SJSA1 (cell line): ENCODE data around the gene TRIP6. TPM values are rescaled to one million over a fixed set of nuclear protein-coding genes. Genes with fewer than 3 reads are reported as not detected.

Source experiments
- DNase-seq, 2 experiments: peaks; one replicate each; pipeline ENCODE4 v3.0.0-alpha.2; 2015 to 2020; ENCODE audit warnings: low spot score in 2 of 2, low read depth in 1 of 2
- H3K27ac ChIP-seq: fragments of 250-450 bp; sonication (Bioruptor Pico); 2 replicates; pipeline ENCODE4 v1.5.1; 2020; ENCODE audit warnings: mild to moderate bottlenecking, moderate library complexity
- H3K27me3 ChIP-seq: fragments of 250-450 bp; sonication (Bioruptor Pico); replicated peaks from 2 replicates; pipeline ENCODE4 v1.5.1; 2020; ENCODE audit warnings: mild to moderate bottlenecking, moderate library complexity
- H3K36me3 ChIP-seq: fragments of 250-450 bp; sonication (Bioruptor Pico); 2 replicates; pipeline ENCODE4 v1.5.1; 2020; ENCODE audit warnings: mild to moderate bottlenecking
- H3K4me1 ChIP-seq: fragments of 250-450 bp; sonication (Bioruptor Pico); replicated peaks from 2 replicates; pipeline ENCODE4 v1.6.1; 2021; ENCODE audit warnings: mild to moderate bottlenecking
- H3K4me3 ChIP-seq: fragments of 250-450 bp; sonication (Bioruptor Pico); 2 replicates; pipeline ENCODE4 v1.5.1; 2020; ENCODE audit warnings: mild to moderate bottlenecking
- H3K9me3 ChIP-seq: fragments of 250-450 bp; sonication (Bioruptor Pico); replicated peaks from 2 replicates; pipeline ENCODE4 v1.5.1; 2020; ENCODE audit warnings: mild to moderate bottlenecking
- total RNA-seq: library from RNA; depleted of rRNA; stranded (reverse); fragments of >200 nt; shearing (Covaris generic); gene quantifications from 2 replicates; pipeline ENCODE4 v1.2.3, GENCODE V29; 2014

The TRIP6 gene
- total RNA-seq, 1 experiment from 2014 or later, result 88.0 TPM

- Histone ChIP-seq H3K36me3 (peaks cover 86% of the 10 kb centered on the region), H3K27ac (no peak overlapping the region)
- DNase-seq, result no peak
Measured at GRCh38 chr7:100885440-100886141, 18.4 kb downstream of the TRIP6 start.

GRCh38 chr7:100886142-100886935 is 19.2 kb downstream of the TRIP6 start:
- H3K4me1 ChIP-seq, result peaks cover 29% of the 10 kb centered on the region
- peak in 1 of 2 experiments; percentile 42 for DNase-seq
- no peaks in the 10 kb centered on the region for H3K9me3 ChIP-seq
- H3K4me3 ChIP-seq, result no peak overlapping the region
- peaks cover 80% of the 10 kb centered on the region for H3K36me3 ChIP-seq
- H3K27me3 ChIP-seq, result no peaks in the 10 kb centered on the region
- no peak overlapping the region for H3K27ac ChIP-seq

More at GRCh38 chr7:100885440-100886141, 18.4 kb downstream of the TRIP6 start:
- Histone ChIP-seq H3K4me1 (peaks cover 22% of the 10 kb centered on the region), H3K27me3 (no peaks in the 10 kb centered on the region), H3K9me3 (no peaks in the 10 kb centered on the region), H3K4me3 (no peak overlapping the region)

GRCh38 chr7:100886936-100887515 is 19.8 kb downstream of the TRIP6 start:
- peaks cover 29% of the 10 kb centered on the region for H3K4me1 ChIP-seq
- no peak overlapping the region for H3K27ac ChIP-seq
- H3K36me3 ChIP-seq, result peaks cover 73% of the 10 kb centered on the region

GRCh38 chr7:100887516-100888290 is 20.5 kb downstream of the TRIP6 start:
- Histone ChIP-seq H3K9me3 (no peaks in the 10 kb centered on the region), H3K36me3 (peaks cover 68% of the 10 kb centered on the region), H3K27me3 (no peaks in the 10 kb centered on the region), H3K4me1 (peaks cover 29% of the 10 kb centered on the region), H3K27ac (no peak overlapping the region), H3K4me3 (no peak overlapping the region)
- no peak for DNase-seq

More at GRCh38 chr7:100886936-100887515, 19.8 kb downstream of the TRIP6 start:
- H3K9me3 ChIP-seq, result no peaks in the 10 kb centered on the region
- DNase-seq, result no peak
- H3K27me3 ChIP-seq, result no peaks in the 10 kb centered on the region
- H3K4me3 ChIP-seq, result no peak overlapping the region

GRCh38 chr7:100888291-100888987 is 21.3 kb downstream of the TRIP6 start:
- H3K27ac ChIP-seq, result no peak overlapping the region
- peaks cover 29% of the 10 kb centered on the region for H3K4me1 ChIP-seq
- DNase-seq, result no peak
- no peaks in the 10 kb centered on the region for H3K27me3 ChIP-seq
- no peaks in the 10 kb centered on the region for H3K9me3 ChIP-seq
- peak overlapping the region; percentile 53 for H3K4me3 ChIP-seq
- peaks cover 60% of the 10 kb centered on the region for H3K36me3 ChIP-seq

GRCh38 chr7:100888988-100889750 is 22.0 kb downstream of the TRIP6 start, which contains the start of gene UFSP1:
TSS of gene UFSP1 (minus strand) at chr7:100889715. CDS start at chr7:100889271, 444 bp downstream.
- H3K27ac ChIP-seq, result peak within 1 kb of the TSS; percentile 51
- H3K4me3 ChIP-seq, result peak within 1 kb of the TSS; percentile 53
- peak; percentile 47 to 83 for DNase-seq
- peaks cover 53% of the 10 kb centered on the region for H3K36me3 ChIP-seq
- H3K9me3 ChIP-seq, result no peaks in the 10 kb centered on the region
- peaks cover under 1% of the 10 kb centered on the region; the same call in 1 of the 2 replicates for H3K27me3 ChIP-seq
- H3K4me1 ChIP-seq, result peaks cover 29% of the 10 kb centered on the region

GRCh38 chr7:100890653-100891567 is 23.7 kb downstream of the TRIP6 start:
- Histone ChIP-seq H3K4me3 (peak overlapping the region; percentile 53), H3K27me3 (peaks cover 17% of the 10 kb centered on the region), H3K4me1 (peaks cover 43% of the 10 kb centered on the region), H3K27ac (peak overlapping the region; percentile 51), H3K9me3 (no peaks in the 10 kb centered on the region), H3K36me3 (peaks cover 36% of the 10 kb centered on the region)
- DNase-seq, result no peak

- Histone ChIP-seq H3K9me3 (0 out of 2 replicates have a peak, but pooled peaks cover 3% of the 10 kb centered on the region), H3K4me3 (no peak overlapping the region), H3K4me1 (peaks cover 51% of the 10 kb centered on the region), H3K27ac (no peak overlapping the region), H3K36me3 (peaks cover 28% of the 10 kb centered on the region), H3K27me3 (peaks cover 25% of the 10 kb centered on the region)
- DNase-seq, result no peak
Measured at GRCh38 chr7:100891568-100892247, 24.5 kb downstream of the TRIP6 start.

- H3K36me3 ChIP-seq, result peaks cover 18% of the 10 kb centered on the region
- H3K27me3 ChIP-seq, result peaks cover 33% of the 10 kb centered on the region
- DNase-seq, result no peak
- H3K27ac ChIP-seq, result no peak overlapping the region
- peaks cover 57% of the 10 kb centered on the region for H3K4me1 ChIP-seq
- no peak overlapping the region for H3K4me3 ChIP-seq
- H3K9me3 ChIP-seq, result peaks cover 3% of the 10 kb centered on the region; the same call in 1 of the 2 replicates
Measured at GRCh38 chr7:100892364-100893317, 25.5 kb downstream of the TRIP6 start.

GRCh38 chr7:100893318-100893895 is 26.2 kb downstream of the TRIP6 start:
- Histone ChIP-seq H3K4me1 (peaks cover 53% of the 10 kb centered on the region), H3K4me3 (no peak overlapping the region), H3K36me3 (peaks cover 11% of the 10 kb centered on the region), H3K27ac (no peak overlapping the region), H3K27me3 (peaks cover 37% of the 10 kb centered on the region), H3K9me3 (peaks cover 3% of the 10 kb centered on the region; the same call in 1 of the 2 replicates)
- no peak for DNase-seq
